GM23248 (cell line): ENCODE measurements around the gene TTC39C. TPM values are rescaled to one million over a fixed set of nuclear protein-coding genes. Genes with fewer than 3 reads are reported as not detected.

Experiments
- DNase-seq: peaks from one replicate; pipeline ENCODE4 v3.0.0-alpha.2; 2015
- H2AFZ ChIP-seq: fragments of 200-600 bp; sonication (generic); 2 replicates; pipeline ENCODE4 v1.6.1; 2016; ENCODE audit warnings: antibody characterized with exemption
- H3F3A ChIP-seq: fragments of 200-600 bp; sonication (generic); 2 replicates; pipeline ENCODE4 v1.6.1; 2016; ENCODE audit warnings: mild to moderate bottlenecking, antibody characterized with exemption, mixed run types; ENCODE audit not compliant: insufficient read depth
- H3K27ac ChIP-seq: fragments of 200-600 bp; sonication (generic); 2 replicates; pipeline ENCODE4 v1.5.1; 2016; ENCODE audit warnings: mild to moderate bottlenecking
- H3K27me3 ChIP-seq: fragments of 200-600 bp; sonication (generic); replicated peaks from 2 replicates; pipeline ENCODE4 v1.6.1; 2016; ENCODE audit warnings: mild to moderate bottlenecking; ENCODE audit not compliant: insufficient read depth
- H3K36me3 ChIP-seq: fragments of 200-600 bp; sonication (generic); 2 replicates; pipeline ENCODE4 v1.6.1; 2016; ENCODE audit warnings: low read depth, mild to moderate bottlenecking
- H3K4me1 ChIP-seq: fragments of 200-600 bp; sonication (generic); 2 replicates; pipeline ENCODE4 v1.6.1; 2016; ENCODE audit warnings: mild to moderate bottlenecking; ENCODE audit not compliant: insufficient read depth
- H3K4me2 ChIP-seq: fragments of 200-600 bp; sonication (generic); one replicate; pipeline ENCODE4 v1.6.1; 2016; ENCODE audit warnings: mild to moderate bottlenecking; ENCODE audit not compliant: unreplicated experiment
- H3K4me3 ChIP-seq: fragments of 200-600 bp; sonication (generic); 2 replicates; pipeline ENCODE4 v1.5.1; 2016; ENCODE audit warnings: mild to moderate bottlenecking
- H3K79me2 ChIP-seq: fragments of 200-600 bp; sonication (generic); 2 replicates; pipeline ENCODE4 v1.6.1; 2016; ENCODE audit warnings: mild to moderate bottlenecking; ENCODE audit not compliant: insufficient read depth
- H3K9ac ChIP-seq: fragments of 200-600 bp; sonication (generic); 2 replicates; pipeline ENCODE4 v1.6.1; 2016; ENCODE audit warnings: mild to moderate bottlenecking
- H3K9me2 ChIP-seq: fragments of 200-600 bp; sonication (generic); 2 replicates; pipeline ENCODE4 v1.6.1; 2016; ENCODE audit warnings: mixed run types, mild to moderate bottlenecking, moderate library complexity; ENCODE audit not compliant: insufficient read depth
- H3K9me3 ChIP-seq: fragments of 200-600 bp; sonication (generic); one replicate; pipeline ENCODE4 v1.6.1; 2017; ENCODE audit warnings: low read depth
- H4K20me1 ChIP-seq: fragments of 200-600 bp; sonication (generic); 2 replicates; pipeline ENCODE4 v1.6.0; 2016; ENCODE audit not compliant: insufficient read depth
- EZH2 ChIP-seq: fragments of 200-600 bp; sonication (generic); IDR thresholded peaks from 2 replicates; pipeline ENCODE4 v1.6.1; 2018; ENCODE audit warnings: antibody characterized with exemption, mild to moderate bottlenecking; ENCODE audit not compliant: insufficient read depth, poor library complexity, severe bottlenecking
- EZH2phosphoT487 ChIP-seq: fragments of 200-600 bp; sonication (generic); IDR thresholded peaks from 2 replicates; pipeline ENCODE4 v1.6.1; 2018; ENCODE audit warnings: antibody characterized with exemption, moderate library complexity, mild to moderate bottlenecking, low read depth; ENCODE audit not compliant: insufficient read depth
- WGBS, 2 experiments: methylation state at CpG; one replicate each; pipeline ENCODE4 v1.1.6; 2015 to 2017; ENCODE audit warnings: low lambda C conversion rate in 2 of 2, low coverage in 1 of 2; ENCODE audit errors: missing lambda C conversion rate in 2 of 2; 5-methylcytosine and 5-hydroxymethylcytosine counted together
- in situ Hi-C: fragments of 300-500 bp; cut with MboI; formaldehyde crosslinking; loops from 2 replicates; pipeline ENCODE4 v1.15.0; 2020
- polyA plus RNA-seq: library from polyadenylated mRNA; unstranded; fragments of >200 nt; fragmentation: Nextera tagmentation; extraction: Ambion mirVana; gene quantifications from 2 replicates; pipeline ENCODE4 v1.2.1, GENCODE V29; 2016
- total RNA-seq: library from RNA; depleted of rRNA; stranded (reverse); fragments of >200 nt; shearing (Covaris generic); gene quantifications from 2 replicates; pipeline ENCODE4 v1.2.3, GENCODE V29; 2014

Gene TTC39C
- total and polyA plus RNA-seq, 2 experiments from 2014 or later, result 15.7 to 24.3 TPM

- no peak overlapping the region for H2AFZ ChIP-seq
- H4K20me1 ChIP-seq, result no peaks in the 10 kb centered on the region
- in situ Hi-C loops, result no loop called here
- no peak overlapping the region for H3K4me3 ChIP-seq
- H3K4me1 ChIP-seq, result no peaks in the 10 kb centered on the region
- H3K9me3 ChIP-seq, result no peaks in the 10 kb centered on the region
- H3F3A ChIP-seq, result no peaks in the 10 kb centered on the region
- no peak overlapping the region for H3K9ac ChIP-seq
- H3K9me2 ChIP-seq, result no peaks in the 10 kb centered on the region
- WGBS, 2 experiments, result 95 to 98% methylated on average over 3 of the region's 3 CpGs
- H3K27ac ChIP-seq, result no peak overlapping the region
- no peaks in the 10 kb centered on the region for H3K27me3 ChIP-seq
- DNase-seq, result no peak
- no peak overlapping the region for H3K4me2 ChIP-seq
- no peaks in the 10 kb centered on the region for H3K79me2 ChIP-seq
- TF ChIP-seq EZH2phosphoT487 (no peak), EZH2 (no peak)
- H3K36me3 ChIP-seq, result no peaks in the 10 kb centered on the region; the same call in none of the 2 replicates
Measured at GRCh38 chr18:24083550-24083949, 69.0 kb downstream of the TTC39C start.

GRCh38 chr18:24086082-24086481 lies 71.5 kb downstream of the TTC39C start:
- DNase-seq, result no peak
- H3K4me2 ChIP-seq, result no peak overlapping the region
- H3F3A ChIP-seq, result no peaks in the 10 kb centered on the region
- no peak for TF ChIP-seq EZH2phosphoT487
- no peak for TF ChIP-seq EZH2
- no peaks in the 10 kb centered on the region; the same call in none of the 2 replicates for H3K36me3 ChIP-seq
- H3K4me3 ChIP-seq, result no peak overlapping the region
- no peak overlapping the region for H3K27ac ChIP-seq
- H3K4me1 ChIP-seq, result peaks cover 7% of the 10 kb centered on the region; the same call in 1 of the 2 replicates
- H3K79me2 ChIP-seq, result no peaks in the 10 kb centered on the region
- no peaks in the 10 kb centered on the region for H3K27me3 ChIP-seq
- in situ Hi-C loops, result no loop called here
- 78% methylated on average over 5 of the region's 5 CpGs for WGBS, 2 experiments
- no peak overlapping the region for H2AFZ ChIP-seq
- H3K9me3 ChIP-seq, result no peaks in the 10 kb centered on the region
- no peak overlapping the region for H3K9ac ChIP-seq
- H4K20me1 ChIP-seq, result no peaks in the 10 kb centered on the region
- no peaks in the 10 kb centered on the region for H3K9me2 ChIP-seq

- WGBS, 2 experiments, result 38 to 42% methylated on average over 4 of the region's 4 CpGs
- H3K9me3 ChIP-seq, result no peaks in the 10 kb centered on the region
- TF ChIP-seq EZH2 (no peak), EZH2phosphoT487 (no peak)
- H3K79me2 ChIP-seq, result no peaks in the 10 kb centered on the region
- DNase-seq, result peak; percentile 23
- in situ Hi-C loops, result no loop called here
- H3K4me3 ChIP-seq, result no peak overlapping the region
- H3K36me3 ChIP-seq, result no peaks in the 10 kb centered on the region; the same call in 1 of the 2 replicates
- H3K4me2 ChIP-seq, result no peak overlapping the region
- no peaks in the 10 kb centered on the region for H3F3A ChIP-seq
- no peaks in the 10 kb centered on the region for H4K20me1 ChIP-seq
- peaks cover 7% of the 10 kb centered on the region; the same call in 1 of the 2 replicates for H3K4me1 ChIP-seq
- no peaks in the 10 kb centered on the region for H3K9me2 ChIP-seq
- no peak overlapping the region for H3K27ac ChIP-seq
- no peak overlapping the region for H2AFZ ChIP-seq
- H3K9ac ChIP-seq, result no peak overlapping the region
- H3K27me3 ChIP-seq, result no peaks in the 10 kb centered on the region
Measured at GRCh38 chr18:24089076-24089475, 74.5 kb downstream of the TTC39C start.

GRCh38 chr18:24089515-24090337 lies 75.2 kb downstream of the TTC39C start:
- no peaks in the 10 kb centered on the region; the same call in 1 of the 2 replicates for H3K36me3 ChIP-seq
- H3K79me2 ChIP-seq, result no peaks in the 10 kb centered on the region
- no peak for TF ChIP-seq EZH2phosphoT487
- TF ChIP-seq EZH2, result no peak
- H3K4me2 ChIP-seq, result no peak overlapping the region
- H2AFZ ChIP-seq, result no peak overlapping the region
- in situ Hi-C loops, result no loop called here
- H3K27ac ChIP-seq, result no peak overlapping the region
- no peaks in the 10 kb centered on the region for H4K20me1 ChIP-seq
- H3F3A ChIP-seq, result no peaks in the 10 kb centered on the region
- H3K9me2 ChIP-seq, result no peaks in the 10 kb centered on the region
- DNase-seq, result no peak
- H3K27me3 ChIP-seq, result no peaks in the 10 kb centered on the region
- H3K9me3 ChIP-seq, result no peaks in the 10 kb centered on the region
- H3K9ac ChIP-seq, result no peak overlapping the region
- 79 to 83% methylated on average over 4 of the region's 4 CpGs for WGBS, 2 experiments
- H3K4me3 ChIP-seq, result no peak overlapping the region
- H3K4me1 ChIP-seq, result peaks cover 10% of the 10 kb centered on the region
